Tongue (tissue), 2 donors: ENCODE data around the gene SOAT2. TPM values are rescaled to one million over a fixed set of nuclear protein-coding genes. Genes with fewer than 3 reads are reported as not detected.

Source experiments
- DNase-seq: peaks from one replicate; pipeline ENCODE4 v3.0.0-alpha.2; 2015
- total RNA-seq: library from RNA; depleted of rRNA; stranded (reverse); fragments of >200 nt; gene quantifications from one replicate; pipeline ENCODE4 v1.2.3, GENCODE V29; 2014

SOAT2 gene, protein sequence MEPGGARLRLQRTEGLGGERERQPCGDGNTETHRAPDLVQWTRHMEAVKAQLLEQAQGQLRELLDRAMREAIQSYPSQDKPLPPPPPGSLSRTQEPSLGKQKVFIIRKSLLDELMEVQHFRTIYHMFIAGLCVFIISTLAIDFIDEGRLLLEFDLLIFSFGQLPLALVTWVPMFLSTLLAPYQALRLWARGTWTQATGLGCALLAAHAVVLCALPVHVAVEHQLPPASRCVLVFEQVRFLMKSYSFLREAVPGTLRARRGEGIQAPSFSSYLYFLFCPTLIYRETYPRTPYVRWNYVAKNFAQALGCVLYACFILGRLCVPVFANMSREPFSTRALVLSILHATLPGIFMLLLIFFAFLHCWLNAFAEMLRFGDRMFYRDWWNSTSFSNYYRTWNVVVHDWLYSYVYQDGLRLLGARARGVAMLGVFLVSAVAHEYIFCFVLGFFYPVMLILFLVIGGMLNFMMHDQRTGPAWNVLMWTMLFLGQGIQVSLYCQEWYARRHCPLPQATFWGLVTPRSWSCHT
- total RNA-seq, result not detected

DNA sequence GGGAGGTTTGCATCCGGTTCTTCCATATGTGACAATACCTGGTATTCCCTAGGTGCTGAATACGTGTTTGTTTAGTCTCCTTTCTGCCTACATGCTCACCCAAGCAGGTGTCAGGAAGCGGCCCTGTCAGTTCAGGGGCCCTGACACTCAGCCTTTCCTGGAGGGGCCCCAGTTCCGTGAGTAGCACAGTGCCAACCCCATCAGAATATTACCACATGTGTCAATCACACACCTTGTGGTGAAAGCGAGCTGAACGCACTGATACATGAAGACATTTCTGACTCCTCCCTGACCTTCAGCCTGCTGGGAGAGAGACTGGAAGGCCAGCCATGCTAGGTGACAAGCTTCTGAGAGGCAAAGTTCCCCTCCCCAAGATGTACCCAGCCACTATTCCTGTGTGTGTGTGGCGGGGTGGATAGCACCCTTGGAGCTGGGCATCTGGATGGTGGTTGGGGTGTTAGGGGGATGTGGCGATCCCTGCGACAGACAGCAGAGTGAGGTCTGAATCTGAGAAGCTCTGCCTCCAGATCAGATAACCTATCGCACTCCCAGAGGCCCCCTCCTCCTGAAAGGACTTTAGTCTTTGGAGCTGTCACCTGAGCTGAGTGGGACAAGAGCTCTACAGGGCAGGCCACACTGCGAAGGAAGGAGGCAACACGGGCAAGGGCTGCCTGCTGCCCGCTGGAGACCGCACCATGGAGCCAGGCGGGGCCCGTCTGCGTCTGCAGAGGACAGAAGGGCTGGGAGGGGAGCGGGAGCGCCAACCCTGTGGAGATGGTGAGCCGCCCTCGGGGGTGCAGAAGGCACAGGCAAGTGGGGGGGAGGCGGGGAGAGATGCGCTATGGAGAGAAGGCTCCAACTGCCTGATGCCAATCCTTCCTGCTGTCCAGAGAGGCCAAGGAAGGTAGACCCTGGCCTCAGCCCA, at the start of gene SOAT2:
SOAT2 (plus strand) TSS at position 604 of the 925 bp plus-strand sequence; CDS start at position 696, 92 bp downstream.
- DNase-seq, result no peak

DNA sequence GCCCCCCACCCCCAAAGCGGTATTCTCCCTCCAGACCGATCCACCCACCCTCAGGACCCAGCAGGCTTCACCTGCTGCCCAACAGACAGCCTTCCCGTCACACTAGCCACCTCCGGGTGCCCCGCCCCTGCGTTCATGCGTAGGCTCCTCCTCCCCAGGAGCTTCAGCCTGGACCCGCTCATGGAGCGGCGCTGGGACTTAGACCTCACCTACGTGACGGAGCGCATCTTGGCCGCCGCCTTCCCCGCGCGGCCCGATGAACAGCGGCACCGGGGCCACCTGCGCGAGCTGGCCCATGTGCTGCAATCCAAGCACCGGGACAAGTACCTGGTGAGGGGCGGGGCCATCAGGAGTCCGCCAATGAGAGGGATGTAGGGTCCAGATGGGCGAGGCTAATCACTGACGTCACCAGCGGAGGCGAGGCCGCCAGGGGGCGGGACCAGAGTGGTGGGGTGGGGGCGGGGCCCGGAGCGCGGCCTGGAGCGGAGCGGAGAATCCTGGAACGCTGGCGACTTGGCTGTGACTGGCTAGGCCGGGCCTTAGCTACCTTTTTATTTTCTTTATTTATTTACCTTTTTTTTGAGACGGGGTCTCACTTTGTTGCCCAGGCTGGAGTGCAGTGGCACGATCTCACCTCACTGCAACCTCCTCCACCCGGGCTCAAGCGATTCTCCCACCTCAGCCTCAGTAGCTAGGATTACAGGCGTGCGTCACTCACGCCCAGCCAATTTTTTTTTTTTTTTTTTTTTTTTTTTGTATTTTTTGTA, 49.0 kb upstream of the SOAT2 start:
- peak; percentile 98 for DNase-seq

DNA sequence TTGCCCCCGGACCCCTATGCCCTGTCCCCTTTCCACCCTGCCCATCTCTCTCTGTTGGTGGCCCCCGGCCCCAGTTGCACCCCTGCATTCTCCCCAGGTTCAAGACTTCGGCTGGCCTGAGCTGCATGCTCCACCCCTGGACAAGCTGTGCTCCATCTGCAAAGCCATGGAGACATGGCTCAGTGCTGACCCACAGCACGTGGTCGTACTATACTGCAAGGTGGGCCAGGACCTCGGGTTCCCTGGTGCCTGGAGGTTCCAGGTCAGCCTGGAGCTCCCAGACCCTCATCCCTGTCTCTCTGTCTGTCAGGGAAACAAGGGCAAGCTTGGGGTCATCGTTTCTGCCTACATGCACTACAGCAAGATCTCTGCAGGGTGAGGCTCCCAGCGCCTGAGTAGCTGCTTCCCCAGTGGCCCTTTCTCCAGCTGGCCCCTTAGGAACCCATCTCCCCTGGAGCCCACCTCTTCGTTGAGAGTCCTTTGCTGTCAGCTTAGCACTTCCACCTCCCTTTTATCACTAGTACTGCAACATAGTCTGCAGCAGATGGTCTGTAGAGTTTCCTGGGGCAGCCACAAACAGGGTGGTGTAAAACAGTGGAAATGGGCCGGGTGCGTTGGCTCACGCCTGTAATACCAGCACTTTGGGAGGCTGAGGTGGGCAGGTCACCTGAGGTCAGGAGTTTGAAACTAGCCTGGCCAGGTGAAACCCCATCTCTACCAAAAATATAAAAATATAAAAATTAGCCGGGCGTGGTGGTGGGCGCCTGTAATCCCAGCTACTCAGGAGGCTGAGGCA, 47.6 kb upstream of the SOAT2 start:
- no peak for DNase-seq

DNA sequence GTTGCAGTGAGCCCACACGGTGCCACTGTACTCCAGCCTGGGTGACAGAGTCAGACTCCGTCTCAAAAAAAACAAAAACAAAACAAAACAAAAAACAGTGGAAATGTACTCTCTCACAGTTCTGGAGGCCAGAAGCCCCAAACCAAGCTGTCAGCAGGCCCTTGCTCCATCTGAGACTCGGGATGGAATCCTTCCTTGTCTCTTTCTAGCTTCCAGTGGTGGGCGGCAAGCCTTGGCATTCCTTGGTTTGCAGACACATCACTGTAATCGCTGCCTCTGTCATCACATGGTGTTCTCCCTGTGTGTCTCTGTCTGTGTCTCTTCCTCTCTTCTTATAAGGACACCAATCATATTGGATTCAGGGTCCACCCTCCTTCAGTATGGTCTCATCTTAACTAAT, 47.0 kb upstream of the SOAT2 start:
- DNase-seq, result no peak

DNA sequence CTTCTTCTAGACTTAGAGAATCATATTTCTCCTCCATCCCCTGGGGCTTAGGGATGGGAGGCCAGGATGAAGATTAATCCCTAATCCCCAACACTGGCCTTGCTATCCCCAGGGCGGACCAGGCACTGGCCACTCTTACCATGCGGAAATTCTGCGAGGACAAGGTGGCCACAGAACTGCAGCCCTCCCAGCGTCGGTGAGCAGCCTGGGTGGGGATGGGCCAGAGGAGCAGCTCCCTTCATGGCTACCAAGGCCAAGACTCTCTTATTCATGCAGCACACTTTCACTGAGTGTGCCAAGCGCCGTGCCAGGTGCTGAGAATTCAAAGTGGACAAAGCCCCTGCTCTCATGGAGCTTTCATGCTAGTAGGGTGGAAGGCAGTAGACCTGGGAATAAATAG, 46.4 kb upstream of the SOAT2 start:
- no peak for DNase-seq

DNA sequence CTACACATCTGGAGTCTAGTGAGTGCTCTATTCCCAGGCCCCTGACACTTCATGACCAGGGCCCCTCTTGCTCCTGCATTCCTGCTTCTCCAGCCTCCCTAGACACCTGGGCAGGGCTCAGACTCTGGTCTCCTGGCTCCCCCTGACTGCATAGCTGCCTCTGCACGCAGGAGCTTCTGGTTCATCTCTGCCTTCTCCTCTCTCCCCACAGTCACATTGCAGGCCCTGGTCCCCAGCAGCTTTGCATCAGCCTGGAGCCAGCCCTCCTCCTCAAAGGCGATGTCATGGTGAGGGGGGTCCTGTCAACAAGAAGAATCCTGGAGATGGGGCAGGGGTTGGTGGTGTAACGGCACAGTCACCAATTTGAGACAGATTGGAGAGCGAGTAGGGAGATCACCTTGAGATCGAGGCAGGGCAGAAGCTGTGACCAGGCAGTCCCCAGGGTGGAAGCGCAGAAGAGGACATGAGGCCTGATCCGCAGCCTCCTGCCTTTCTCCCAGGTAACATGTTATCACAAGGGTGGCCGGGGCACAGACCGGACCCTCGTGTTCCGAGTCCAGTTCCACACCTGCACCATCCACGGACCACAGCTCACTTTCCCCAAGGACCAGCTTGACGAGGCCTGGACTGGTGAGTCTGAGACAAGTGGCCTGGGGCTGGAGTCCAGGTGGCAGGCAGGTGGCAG, 45.3 kb upstream of the SOAT2 start:
- no peak for DNase-seq

DNA sequence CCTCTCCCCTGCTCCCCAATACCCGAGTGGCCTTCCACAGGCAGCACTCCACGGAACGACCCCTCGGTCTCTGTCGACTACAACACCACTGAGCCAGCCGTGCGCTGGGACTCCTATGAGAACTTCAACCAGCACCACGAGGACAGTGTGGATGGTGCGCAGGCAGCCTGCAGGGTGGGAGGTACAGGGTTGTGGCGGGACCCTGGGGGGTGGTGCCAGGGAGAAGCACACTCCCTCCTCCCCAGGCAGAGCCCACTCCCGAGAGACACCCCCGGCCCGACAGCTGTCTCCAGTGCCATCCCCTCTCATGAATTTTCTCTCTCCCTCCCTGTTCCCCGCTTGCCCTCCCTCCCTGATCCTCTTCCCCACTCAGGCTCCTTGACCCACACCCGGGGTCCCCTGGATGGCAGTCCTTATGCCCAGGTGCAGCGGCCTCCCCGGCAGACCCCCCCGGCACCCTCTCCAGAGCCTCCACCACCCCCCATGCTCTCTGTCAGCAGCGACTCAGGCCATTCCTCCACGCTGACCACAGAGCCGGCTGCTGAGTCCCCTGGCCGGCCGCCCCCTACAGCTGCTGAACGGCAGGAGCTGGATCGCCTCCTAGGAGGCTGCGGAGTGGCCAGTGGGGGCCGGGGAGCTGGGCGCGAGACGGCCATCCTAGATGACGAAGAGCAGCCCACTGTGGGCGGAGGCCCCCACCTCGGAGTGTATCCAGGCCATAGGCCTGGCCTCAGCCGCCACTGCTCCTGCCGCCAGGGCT, 44.4 kb upstream of the SOAT2 start:
- DNase-seq, result no peak

DNA sequence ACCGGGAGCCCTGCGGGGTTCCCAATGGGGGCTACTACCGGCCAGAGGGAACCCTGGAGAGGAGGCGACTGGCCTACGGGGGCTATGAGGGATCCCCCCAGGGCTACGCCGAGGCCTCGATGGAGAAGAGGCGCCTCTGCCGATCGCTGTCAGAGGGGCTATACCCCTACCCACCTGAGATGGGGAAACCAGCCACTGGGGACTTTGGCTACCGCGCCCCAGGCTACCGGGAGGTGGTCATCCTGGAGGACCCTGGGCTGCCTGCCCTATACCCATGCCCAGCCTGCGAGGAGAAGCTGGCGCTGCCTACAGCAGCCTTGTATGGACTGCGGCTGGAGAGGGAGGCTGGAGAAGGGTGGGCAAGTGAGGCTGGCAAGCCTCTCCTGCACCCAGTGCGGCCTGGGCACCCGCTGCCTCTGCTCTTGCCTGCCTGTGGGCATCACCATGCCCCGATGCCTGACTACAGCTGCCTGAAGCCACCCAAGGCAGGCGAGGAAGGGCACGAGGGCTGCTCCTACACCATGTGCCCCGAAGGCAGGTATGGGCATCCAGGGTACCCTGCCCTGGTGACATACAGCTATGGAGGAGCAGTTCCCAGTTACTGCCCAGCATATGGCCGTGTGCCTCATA, 43.7 kb upstream of the SOAT2 start:
- no peak for DNase-seq

DNA sequence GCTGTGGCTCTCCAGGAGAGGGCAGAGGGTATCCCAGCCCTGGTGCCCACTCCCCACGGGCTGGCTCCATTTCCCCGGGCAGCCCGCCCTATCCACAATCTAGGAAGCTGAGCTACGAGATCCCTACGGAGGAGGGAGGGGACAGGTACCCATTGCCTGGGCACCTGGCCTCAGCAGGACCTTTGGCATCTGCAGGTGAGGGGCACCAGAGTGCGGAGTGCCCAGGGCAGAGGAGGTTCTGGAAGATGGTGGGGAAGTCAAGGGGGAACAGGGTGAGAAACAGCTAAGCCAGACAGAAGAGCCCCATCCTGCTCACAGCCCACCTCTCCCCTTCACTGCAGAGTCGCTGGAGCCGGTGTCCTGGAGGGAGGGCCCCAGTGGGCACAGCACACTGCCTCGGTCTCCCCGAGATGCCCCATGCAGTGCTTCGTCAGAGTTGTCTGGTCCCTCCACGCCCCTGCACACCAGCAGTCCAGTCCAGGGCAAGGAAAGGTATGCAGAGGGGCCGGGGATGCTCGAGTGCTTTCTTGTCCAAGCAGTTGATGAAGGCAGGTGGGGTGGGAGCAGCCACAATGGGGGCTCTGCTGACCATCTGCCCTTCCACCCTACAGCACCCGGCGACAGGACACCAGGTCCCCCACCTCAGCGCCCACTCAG, 43.1 kb upstream of the SOAT2 start:
- DNase-seq, result no peak

DNA sequence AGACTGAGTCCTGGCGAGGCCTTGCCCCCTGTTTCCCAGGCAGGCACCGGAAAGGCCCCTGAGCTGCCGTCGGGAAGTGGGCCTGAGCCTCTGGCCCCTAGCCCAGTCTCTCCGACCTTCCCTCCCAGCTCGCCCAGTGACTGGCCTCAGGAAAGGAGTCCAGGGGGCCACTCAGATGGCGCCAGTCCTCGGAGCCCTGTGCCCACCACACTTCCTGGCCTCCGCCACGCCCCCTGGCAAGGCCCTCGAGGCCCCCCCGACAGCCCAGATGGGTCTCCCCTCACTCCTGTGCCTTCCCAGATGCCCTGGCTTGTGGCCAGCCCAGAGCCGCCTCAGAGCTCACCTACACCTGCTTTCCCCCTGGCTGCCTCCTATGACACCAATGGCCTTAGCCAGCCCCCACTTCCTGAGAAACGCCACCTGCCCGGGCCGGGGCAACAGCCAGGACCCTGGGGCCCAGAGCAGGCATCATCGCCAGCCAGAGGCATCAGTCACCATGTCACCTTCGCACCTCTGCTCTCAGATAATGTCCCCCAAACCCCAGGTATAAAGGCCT, 42.5 kb upstream of the SOAT2 start:
- DNase-seq, result peak; percentile 14

DNA sequence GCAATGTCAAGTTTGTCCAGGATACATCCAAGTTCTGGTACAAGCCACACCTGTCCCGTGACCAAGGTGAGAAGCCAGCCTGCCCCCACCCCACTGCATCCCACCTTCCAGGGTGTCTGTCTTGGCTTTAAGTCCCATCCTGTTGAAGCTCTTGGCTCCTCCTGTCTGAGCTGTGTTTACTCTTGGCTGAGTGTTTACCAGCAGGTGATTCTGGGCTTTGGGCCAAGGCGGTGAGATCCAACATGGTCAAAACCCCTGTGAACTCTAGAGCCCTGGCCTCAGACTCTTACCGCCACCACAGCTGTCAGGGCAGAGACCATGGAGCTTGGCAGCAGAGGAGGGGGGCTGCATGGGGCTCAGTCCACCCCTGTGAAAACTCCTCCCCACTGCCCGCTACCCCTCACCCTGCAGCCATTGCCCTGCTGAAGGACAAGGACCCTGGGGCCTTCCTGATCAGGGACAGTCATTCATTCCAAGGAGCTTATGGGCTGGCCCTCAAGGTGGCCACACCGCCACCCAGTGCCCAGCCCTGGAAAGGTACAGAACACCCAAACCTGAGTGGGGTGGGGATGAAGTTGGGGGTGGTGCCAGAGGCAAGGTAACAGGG, 41.8 kb upstream of the SOAT2 start:
- DNase-seq, result peak; percentile 54

DNA sequence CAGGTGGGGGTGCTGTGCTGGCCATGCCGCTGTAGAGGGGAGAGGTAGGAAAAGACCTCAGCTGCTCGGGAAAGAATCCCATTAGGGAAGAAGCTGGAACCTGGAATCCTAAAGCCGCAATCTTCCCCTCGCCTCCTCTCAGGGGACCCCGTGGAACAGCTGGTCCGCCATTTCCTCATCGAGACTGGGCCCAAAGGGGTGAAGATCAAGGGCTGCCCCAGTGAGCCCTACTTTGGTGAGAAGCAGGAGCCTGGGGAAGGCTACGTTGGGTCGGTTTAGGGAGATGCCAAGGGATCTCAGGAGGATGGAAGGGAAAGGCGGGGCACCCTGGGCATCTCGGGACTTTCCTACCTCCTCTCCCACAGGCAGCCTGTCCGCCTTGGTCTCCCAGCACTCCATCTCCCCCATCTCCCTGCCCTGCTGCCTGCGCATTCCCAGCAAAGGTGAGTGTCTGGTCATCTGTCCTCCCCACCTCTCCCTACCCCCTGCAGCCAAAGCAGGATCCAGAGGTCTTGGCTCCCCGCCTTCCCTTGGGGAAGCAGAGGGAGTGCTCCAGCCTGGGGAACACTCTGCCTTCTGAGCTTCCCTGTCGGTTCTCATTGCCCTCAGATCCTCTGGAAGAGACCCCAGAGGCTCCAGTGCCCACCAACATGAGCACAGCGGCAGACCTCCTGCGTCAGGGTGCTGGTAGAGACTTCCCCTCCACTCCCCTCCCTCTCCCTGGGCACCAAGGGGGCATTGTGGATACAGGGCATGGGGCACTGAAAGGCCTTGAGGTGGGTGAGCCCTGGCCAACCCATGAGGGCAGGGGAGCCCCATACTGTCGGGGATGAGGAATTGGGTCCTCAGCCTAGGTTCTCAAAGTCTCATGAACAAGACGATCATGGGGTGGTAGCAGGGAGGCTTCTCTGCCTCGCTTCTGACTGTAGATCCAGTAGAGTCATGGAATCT, 41.0 kb upstream of the SOAT2 start:
- DNase-seq, result no peak

DNA sequence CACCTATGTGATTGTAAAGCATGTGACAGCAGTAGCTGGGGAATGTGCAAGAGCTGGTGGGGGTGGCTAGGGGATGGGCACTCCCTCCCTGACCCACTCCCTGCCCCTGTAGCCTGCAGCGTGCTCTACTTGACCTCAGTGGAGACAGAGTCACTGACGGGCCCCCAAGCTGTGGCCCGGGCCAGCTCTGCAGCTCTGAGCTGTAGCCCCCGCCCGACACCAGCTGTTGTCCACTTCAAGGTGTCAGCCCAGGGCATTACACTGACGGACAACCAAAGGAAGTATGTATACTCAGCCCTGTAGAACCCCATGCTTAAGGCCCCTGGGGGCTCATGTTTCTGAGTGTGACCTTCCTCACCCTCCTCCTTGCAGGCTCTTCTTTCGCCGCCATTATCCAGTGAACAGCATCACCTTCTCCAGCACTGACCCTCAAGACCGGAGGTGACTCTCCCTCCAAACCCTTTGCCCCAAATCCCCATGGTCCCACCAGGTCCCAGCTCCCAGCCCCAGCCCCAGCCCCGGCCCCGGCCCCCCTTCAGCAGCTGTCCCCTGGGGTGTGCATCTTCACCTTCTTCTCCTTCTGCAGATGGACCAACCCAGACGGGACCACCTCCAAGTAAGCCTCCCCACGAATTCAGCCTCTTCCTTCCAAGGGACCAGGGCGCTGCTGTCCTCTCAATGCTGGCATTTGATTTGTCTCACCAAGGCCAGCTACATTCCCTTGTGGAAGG, 40.1 kb upstream of the SOAT2 start:
- DNase-seq, result no peak

DNA sequence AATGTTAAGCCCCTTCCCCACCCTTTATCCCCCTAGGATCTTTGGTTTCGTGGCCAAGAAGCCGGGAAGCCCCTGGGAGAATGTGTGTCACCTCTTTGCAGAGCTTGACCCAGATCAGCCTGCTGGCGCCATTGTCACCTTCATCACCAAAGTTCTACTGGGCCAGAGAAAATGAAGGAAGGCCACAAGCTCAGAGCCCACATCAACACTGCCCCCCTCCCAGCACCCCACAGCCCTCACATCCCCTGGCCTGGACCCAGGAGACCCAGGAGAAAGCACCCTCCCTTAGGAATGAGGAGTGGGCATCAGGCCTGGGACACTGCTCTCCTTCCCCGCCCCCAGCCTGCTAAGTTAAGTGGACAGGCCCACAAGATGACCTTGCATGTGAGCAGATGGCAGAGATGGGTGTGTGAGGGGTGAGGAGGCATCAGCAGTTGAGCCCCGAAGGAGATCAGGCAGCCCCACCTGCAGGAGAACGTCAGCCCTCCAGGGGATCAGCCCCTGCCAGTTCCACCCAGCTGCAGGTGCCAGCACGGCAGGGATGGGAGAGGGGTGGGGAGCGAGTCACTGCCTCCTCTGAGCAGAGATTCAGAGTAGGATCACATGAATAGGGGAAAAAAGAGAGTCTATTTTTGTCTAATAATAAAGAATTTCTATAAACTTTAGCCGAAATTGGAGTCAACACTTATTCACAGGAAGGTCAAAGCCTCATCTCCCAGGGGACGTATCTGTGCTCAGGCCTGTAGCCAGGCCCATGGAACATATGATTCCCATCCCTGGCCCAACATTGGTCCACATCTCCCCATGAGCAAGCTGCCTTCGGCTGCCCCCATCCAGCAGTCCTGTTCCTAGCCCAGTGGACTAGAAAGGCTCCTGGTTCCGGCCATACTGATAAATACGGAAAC, 39.3 kb upstream of the SOAT2 start:
- peak; percentile 60 for DNase-seq
